ENCODE data around the gene RALGPS2.

RALGPS2 gene

DNA sequence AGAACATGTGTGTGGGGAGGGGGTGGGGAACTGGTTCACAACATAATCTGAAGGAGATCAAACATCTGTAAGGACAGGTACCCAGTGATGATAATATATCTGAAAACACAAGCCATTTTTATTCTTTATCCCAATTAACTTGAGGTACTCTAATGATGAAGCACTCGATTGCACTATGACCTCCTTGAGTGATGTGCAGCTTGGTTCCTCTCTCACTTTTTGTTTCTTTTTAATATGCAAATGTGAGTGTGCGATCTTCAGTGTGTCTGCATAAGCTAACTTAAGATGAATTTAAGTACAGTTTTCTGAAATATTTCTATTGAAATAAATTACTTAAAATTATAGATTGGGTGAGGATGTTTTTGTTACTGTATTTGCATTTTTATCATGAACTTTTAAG lies 196.5 kb downstream of the RALGPS2 start:
- DNase-seq (ENCODE audit: low read depth): no peak

DNA sequence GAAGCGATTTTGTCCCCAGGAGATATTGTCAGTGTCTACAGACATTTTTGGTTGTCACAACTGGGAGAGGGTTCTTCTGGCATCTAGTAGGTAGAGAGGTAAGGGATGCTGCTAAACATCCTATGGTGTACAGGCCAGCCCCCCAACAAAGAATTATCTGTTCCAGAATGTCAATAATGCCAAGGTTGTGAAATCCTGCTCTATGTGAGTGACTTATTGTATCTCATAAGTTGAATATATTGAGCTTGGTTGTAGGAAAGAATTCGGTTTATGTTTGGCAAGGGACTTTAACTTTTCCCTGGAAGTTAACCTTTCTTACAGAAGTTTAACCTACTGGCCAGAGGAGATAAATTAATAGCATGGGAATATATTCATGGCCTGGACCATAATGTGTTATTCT lies 198.5 kb downstream of the RALGPS2 start:
- DNase-seq (ENCODE audit: low read depth): no peak

GRCh38 chr1:178926046-178926445 lies 201.0 kb downstream of the RALGPS2 start:
- DNase-seq (ENCODE audit: low read depth): no peak

GRCh38 chr1:178927003-178927402 lies 202.0 kb downstream of the RALGPS2 start:
- DNase-seq (ENCODE audit: low read depth): no peak

- no peak for DNase-seq (ENCODE audit: low read depth)
Observed at GRCh38 chr1:178928041-178928440, 203.0 kb downstream of the RALGPS2 start.

- DNase-seq (ENCODE audit: low read depth): no peak
Observed at GRCh38 chr1:178928976-178929375, 203.9 kb downstream of the RALGPS2 start.

DNA sequence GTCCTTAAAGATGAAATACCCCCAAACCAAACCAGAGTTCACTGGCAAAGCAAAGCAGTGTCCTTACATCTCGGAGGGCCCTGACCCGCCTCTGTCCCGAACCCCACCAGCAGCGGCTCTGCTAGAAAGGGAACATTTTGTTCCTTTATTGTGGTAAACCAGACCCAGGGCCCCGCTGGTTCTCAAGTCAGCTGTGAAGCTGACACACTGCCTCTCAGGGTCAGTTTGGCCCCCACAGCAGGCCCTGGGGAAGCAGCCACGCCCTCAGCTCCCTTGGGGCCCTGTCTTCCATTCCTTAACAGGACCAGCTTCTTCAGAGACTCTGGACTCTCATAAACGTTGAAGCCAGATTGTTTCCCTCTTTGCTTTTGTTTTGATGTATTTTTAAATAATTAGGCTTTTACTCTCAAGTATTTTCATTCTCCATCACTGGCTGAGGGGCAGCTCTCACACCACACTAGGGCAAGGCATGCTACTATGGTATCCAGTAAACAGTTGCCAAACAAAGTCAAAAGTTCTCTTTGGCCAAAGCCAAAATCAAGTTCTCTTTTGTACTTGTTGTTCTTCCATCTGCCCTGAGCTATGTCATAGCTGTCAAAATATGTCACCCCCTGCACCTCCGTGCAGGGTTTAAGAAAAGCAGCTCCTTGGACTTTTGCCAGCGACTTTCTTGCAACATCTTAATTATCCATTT lies 207.0 kb downstream of the RALGPS2 start:
- no peak for DNase-seq (ENCODE audit: low read depth)

- DNase-seq (ENCODE audit: low read depth): no peak
Observed at GRCh38 chr1:178932552-178932906, 207.5 kb downstream of the RALGPS2 start.

GRCh38 chr1:178933105-178933561 lies 208.1 kb downstream of the RALGPS2 start:
- DNase-seq (ENCODE audit: low read depth): no peak

DNA sequence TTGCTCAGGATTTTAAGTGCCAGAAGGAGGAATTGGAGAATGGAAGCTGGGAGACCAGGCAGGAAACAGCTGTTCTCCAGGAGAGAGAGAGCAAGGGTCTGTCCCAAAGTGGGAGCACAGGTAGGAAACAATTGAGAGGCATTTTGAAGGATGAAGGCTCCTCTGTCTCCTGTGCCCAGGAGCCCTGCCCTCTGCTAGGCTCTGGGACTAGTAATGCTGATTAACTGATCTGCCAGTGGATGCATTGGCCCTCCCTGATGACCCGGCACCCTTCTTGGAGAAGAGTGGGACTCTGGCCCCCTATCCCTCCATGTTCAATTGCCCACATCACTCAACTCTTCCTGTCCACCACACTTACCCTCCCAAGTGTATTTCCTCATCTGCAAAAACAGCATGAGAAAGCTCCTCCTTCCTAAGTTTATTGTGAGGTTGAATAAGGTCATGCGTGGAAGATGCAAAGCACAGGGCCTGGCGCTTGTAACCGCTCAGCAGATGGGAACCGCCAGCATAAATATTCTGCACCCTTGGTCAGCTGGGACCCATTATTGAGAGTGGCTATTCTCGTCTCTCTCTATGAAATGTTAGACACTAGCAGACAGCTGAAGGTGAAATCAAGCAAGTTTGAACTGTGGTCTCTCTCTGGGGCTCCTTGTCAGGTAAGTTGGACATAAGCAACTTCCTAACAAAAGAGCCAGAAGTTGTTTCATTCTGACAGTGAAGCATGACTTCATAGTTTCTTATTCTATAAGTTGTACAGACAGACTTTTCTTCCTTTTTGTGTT lies 208.9 kb downstream of the RALGPS2 start:
- DNase-seq (ENCODE audit: low read depth): no peak

DNA sequence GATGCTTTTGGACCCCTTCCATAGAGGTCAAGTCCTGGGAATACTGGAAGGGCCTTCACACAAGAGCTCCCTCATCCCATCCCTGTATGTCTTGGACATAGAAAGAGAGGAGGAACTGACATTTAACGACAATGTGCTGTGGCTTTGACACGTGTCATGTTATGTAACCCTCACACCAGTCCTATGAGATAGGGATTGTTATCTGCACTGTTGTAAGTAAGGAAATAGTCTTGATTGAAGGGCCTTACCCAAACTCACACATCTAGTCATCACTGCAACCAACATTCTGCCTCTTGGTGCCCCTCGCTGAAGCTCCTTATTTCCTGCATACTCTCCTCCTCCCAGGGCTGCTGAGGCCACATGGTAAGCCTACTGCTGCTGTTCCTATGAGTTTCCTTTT lies 209.5 kb downstream of the RALGPS2 start:
- peak; percentile 17 for DNase-seq (ENCODE audit: low read depth)

GRCh38 chr1:178935610-178936009 lies 210.6 kb downstream of the RALGPS2 start:
- DNase-seq (ENCODE audit: low read depth): no peak

DNA sequence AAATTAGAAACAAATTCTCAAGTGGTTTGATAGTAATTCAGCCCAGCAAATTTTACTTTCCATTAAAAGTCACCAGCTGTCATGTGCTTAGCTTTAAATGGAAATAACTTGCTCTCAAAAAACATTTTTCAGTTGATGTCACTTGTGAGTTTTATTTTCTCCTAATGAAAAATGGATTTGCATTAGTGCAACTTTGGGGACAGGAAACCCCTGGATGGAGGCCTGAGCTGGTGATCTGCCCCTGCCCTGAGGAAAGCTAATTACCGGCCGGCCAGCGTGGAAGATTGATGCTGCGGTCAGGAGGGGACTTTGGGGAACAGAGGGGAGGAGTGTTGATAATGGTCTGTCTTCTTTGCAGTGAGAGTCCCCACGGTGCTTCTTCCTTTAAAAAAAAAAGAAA lies 212.7 kb downstream of the RALGPS2 start:
- DNase-seq (ENCODE audit: low read depth): no peak

DNA sequence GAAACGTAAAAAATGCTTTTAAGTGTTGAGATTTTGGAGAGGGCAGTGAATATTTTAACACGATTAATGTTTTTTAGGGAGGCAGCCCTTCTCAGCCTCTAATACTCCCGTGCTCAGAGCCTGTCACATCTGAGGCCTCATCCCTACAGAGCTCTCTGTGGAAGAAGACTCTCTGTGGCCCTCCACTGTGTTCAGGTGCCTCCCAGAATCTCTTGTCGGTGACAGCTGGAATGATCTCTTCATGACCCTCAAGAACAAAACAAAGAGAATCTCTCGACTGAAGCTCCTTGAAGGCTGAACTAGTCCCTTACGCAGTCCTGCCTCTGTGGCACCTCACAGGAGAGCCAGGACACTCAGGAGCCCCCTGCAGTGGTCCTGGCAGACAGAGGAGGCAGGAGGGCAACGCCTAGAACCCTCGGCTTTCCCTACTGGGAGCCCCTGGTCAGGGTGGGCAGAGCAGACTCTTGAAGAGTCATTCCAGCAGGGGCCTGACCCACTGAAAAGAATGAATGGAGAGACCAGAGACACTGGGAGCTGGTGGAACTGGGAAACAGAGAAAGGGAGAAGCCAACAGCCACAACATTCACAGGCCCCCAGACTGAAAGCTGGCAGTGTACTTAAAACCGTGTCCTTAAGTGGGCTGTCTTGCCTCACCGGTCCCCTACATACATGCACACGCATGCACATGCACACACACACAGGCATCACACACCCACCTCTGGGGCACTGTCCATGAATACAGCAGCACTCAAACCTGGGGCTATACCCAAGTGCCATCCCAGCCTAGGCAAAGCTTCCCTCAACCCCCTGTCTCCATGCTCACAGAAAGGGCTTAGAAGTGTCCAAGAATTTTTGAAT lies 213.3 kb downstream of the RALGPS2 start:
- no peak for DNase-seq (ENCODE audit: low read depth)

GRCh38 chr1:178938959-178939317 lies 213.9 kb downstream of the RALGPS2 start:
- no peak for DNase-seq (ENCODE audit: low read depth)

- DNase-seq (ENCODE audit: low read depth): no peak
Observed at GRCh38 chr1:178939338-178940067, 214.5 kb downstream of the RALGPS2 start.

DNA sequence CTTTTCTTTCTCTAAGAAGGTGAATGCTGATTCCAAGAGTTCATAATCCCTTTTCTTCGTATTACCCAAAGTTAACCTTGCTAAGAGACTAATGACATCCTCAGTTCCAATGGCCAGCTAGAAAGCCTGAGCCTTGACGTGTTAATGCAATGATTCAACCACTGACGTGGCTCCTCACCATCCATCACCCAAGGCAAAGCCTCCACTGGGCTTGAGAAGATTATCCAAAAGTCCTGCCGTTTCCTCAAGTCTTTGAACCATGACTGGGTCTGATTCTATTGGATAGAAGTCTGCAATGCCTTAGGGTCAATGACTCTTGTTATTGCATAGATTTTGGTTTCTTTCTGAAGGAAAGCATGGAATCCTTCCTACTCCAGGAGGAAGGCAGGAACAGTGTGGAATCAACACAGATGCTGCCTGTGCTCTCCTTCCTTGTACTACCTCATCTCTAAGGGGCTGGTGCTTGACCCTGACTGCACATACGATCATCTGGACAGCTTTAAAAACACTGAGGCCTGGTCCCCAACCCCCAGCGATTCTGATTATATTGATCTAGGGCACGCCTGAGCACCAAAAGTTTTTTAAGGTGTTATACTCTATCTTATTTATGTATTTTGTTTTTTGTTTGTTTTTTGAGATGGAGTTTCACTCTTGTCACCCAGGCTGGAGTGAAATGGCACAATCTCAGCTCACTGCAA lies 215.2 kb downstream of the RALGPS2 start:
- no peak for DNase-seq (ENCODE audit: low read depth)

DNA sequence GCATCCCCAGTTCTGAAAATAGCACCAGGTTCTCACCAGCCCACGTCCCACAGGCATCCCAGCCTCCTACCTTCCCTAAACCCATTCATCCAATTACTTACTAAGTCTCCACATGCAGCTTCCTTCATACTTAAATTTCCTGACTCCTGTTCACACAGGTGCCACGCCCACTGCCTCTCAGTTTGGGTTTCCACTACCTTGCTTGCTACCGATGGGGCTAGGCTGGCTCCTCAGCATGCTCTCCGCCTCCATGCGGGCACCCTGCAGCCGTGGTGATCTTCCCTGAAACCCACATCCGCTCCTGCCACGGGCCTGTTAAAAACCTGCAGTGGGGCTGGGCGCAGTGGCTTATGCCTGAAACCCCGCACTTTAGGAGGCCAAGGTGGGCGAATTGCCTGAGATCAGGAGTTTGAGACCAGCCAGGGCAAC lies 216.2 kb downstream of the RALGPS2 start:
- no peak for DNase-seq (ENCODE audit: low read depth)

DNA sequence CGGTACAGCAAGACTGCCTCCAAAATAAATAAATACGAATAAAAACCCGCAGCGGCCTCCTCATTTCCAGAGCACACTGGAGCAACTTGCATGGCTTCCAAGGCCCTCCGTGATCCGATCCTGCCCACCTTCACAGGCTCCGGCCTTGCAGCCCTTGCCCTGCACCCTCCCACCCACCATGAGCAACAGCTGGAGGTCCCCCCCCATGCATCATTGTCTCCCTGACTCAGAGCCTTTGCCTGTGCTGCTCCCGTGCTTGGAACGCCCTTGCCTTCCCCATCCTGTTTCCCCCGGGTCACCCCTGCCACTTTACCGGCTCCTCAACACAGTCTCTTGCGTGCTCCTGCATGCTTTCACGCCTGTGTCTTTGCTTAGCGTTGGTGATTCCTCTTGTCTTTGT lies 216.8 kb downstream of the RALGPS2 start:
- no peak for DNase-seq (ENCODE audit: low read depth)

GRCh38 chr1:178942285-178943198 lies 217.5 kb downstream of the RALGPS2 start:
- no peak for DNase-seq (ENCODE audit: low read depth)
